Nephron progenitor cell (in vitro differentiated cells): ENCODE data around the gene ZBTB7C.

Experiments used
- DNase-seq: peaks from one replicate; pipeline ENCODE4 v3.0.0; 2021
- H3K27ac Mint-ChIP-seq: 2 replicates; pipeline ENCODE4 v1.8.0; 2021; ENCODE audit warnings: mild to moderate bottlenecking, moderate library complexity, mixed read lengths
- H3K27me3 Mint-ChIP-seq: 2 replicates; pipeline ENCODE4 v1.8.0; 2021; ENCODE audit warnings: mild to moderate bottlenecking, low read depth, mixed read lengths; ENCODE audit not compliant: poor library complexity
- H3K36me3 Mint-ChIP-seq: 2 replicates; pipeline ENCODE4 v1.8.0; 2021; ENCODE audit warnings: low read depth, mixed read lengths
- H3K4me1 Mint-ChIP-seq: 2 replicates; pipeline ENCODE4 v1.8.0; 2021; ENCODE audit warnings: mixed read lengths
- H3K4me3 Mint-ChIP-seq: 2 replicates; pipeline ENCODE4 v1.8.0; 2021; ENCODE audit warnings: mild to moderate bottlenecking, moderate library complexity, mixed read lengths
- H3K9me3 Mint-ChIP-seq: 2 replicates; pipeline ENCODE4 v1.8.0; 2021; ENCODE audit warnings: mild to moderate bottlenecking, moderate library complexity, mixed read lengths
- TF ChIP-seq, protein P1 (sequence below): fragments of 200-600 bp; sonication (generic); IDR thresholded peaks from 2 replicates; pipeline ENCODE4 v1.5.0; 2021; ENCODE audit warnings: antibody characterized with exemption

Gene ZBTB7C

DNA sequence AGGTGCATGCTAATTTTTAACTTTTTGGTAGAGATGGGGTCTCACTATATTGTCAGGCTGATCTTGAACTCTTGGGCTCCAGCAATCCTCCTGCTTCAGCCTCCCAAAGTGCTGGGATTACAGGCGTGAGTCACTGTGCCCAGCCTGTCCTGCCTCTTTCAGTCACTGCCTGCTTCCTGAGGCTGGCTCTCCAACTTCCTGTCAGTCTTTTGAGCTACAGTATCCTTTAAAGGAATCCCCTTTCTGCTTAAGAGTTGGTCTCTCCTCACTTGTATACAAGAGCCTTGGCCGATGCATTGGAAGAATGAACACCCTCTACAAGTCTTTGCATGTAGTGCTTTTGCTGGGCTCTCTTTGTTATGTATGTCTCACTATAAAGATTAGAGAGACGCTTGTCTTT, 390.3 kb downstream of the ZBTB7C start:
- H3K27me3 Mint-ChIP-seq = peaks cover 20% of the 10 kb centered on the region
- H3K27ac Mint-ChIP-seq = no peak overlapping the region
- H3K36me3 Mint-ChIP-seq = peaks cover 6% of the 10 kb centered on the region
- H3K4me3 Mint-ChIP-seq = no peak overlapping the region
- H3K9me3 Mint-ChIP-seq = peaks cover 27% of the 10 kb centered on the region
- H3K4me1 Mint-ChIP-seq = peaks cover 34% of the 10 kb centered on the region
- DNase-seq = no peak
- TF ChIP-seq, protein P1, sequence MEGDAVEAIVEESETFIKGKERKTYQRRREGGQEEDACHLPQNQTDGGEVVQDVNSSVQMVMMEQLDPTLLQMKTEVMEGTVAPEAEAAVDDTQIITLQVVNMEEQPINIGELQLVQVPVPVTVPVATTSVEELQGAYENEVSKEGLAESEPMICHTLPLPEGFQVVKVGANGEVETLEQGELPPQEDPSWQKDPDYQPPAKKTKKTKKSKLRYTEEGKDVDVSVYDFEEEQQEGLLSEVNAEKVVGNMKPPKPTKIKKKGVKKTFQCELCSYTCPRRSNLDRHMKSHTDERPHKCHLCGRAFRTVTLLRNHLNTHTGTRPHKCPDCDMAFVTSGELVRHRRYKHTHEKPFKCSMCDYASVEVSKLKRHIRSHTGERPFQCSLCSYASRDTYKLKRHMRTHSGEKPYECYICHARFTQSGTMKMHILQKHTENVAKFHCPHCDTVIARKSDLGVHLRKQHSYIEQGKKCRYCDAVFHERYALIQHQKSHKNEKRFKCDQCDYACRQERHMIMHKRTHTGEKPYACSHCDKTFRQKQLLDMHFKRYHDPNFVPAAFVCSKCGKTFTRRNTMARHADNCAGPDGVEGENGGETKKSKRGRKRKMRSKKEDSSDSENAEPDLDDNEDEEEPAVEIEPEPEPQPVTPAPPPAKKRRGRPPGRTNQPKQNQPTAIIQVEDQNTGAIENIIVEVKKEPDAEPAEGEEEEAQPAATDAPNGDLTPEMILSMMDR = no peak

GRCh38 chr18:48017635-48018034, 391.5 kb downstream of the ZBTB7C start:
- TF ChIP-seq, protein P1 = no peak
- Mint-ChIP-seq H3K4me3 (no peak overlapping the region), H3K27me3 (peaks cover 25% of the 10 kb centered on the region), H3K9me3 (peaks cover 34% of the 10 kb centered on the region), H3K36me3 (peaks cover 6% of the 10 kb centered on the region), H3K4me1 (peaks cover 34% of the 10 kb centered on the region), H3K27ac (no peak overlapping the region)
- no peak for DNase-seq

GRCh38 chr18:48013162-48013561, 396.0 kb downstream of the ZBTB7C start:
- Mint-ChIP-seq H3K27me3 (peaks cover 15% of the 10 kb centered on the region), H3K36me3 (peaks cover 6% of the 10 kb centered on the region), H3K4me3 (no peak overlapping the region)

GRCh38 chr18:48011926-48012465, 397.2 kb downstream of the ZBTB7C start:
- Mint-ChIP-seq H3K4me1 (peaks cover 42% of the 10 kb centered on the region), H3K4me3 (no peak overlapping the region), H3K36me3 (peaks cover 6% of the 10 kb centered on the region), H3K27ac (peak overlapping the region; percentile 55), H3K9me3 (peaks cover 48% of the 10 kb centered on the region), H3K27me3 (peaks cover 9% of the 10 kb centered on the region)
- TF ChIP-seq, protein P1 = no peak
- no peak for DNase-seq

More at GRCh38 chr18:48013162-48013561, 396.0 kb downstream of the ZBTB7C start:
- Mint-ChIP-seq H3K4me1 (peaks cover 41% of the 10 kb centered on the region), H3K9me3 (peaks cover 48% of the 10 kb centered on the region), H3K27ac (no peak overlapping the region)
- DNase-seq = no peak
- TF ChIP-seq, protein P1 = no peak

GRCh38 chr18:48010264-48010663, 398.9 kb downstream of the ZBTB7C start:
- Mint-ChIP-seq H3K36me3 (peaks cover 6% of the 10 kb centered on the region), H3K4me3 (no peak overlapping the region), H3K27me3 (peaks cover 9% of the 10 kb centered on the region), H3K27ac (no peak overlapping the region), H3K9me3 (peaks cover 33% of the 10 kb centered on the region), H3K4me1 (peaks cover 49% of the 10 kb centered on the region)
- TF ChIP-seq, protein P1 = no peak
- DNase-seq = no peak

DNA sequence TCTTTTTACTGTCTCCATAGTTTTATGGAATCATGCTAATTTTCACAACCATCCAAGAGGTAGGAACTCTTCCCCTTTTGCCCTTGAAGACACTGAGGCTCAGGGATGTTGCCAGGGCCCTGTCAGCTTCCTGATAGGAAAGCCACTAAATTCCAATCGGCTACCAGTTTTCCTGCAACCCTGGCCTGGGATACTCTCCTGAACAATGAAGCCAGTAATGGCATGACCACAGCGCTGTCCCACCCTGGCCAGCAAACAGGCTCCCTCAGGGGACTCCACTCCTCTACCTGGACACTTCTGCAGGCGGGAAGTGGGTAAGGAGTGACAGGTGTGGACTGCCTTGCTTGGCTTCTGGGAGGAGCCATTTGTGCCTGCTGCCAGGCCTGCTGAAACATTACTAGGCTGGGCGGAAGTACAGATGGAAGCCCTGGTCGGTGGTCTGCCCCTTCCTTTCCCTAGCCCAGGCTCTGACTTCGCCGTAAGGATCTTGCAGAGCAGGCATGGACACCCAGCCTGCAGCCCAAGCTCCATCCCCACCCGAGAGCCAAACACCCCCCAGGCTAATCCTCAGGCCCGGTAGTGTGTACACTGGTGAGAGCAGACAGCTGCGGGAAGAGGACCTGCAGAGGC, 400.0 kb downstream of the ZBTB7C start:
- H3K9me3 Mint-ChIP-seq = peaks cover 25% of the 10 kb centered on the region
- H3K4me1 Mint-ChIP-seq = peaks cover 52% of the 10 kb centered on the region
- TF ChIP-seq, protein P1 = no peak
- H3K27me3 Mint-ChIP-seq = peaks cover 9% of the 10 kb centered on the region
- no peak overlapping the region for H3K27ac Mint-ChIP-seq
- H3K36me3 Mint-ChIP-seq = no peaks in the 10 kb centered on the region
- H3K4me3 Mint-ChIP-seq = peak overlapping the region; percentile 76
- no peak for DNase-seq
